ENCODE data around the gene PODN. TPM values are rescaled to one million over a fixed set of nuclear protein-coding genes. Genes with fewer than 3 reads are reported as not detected.

Gene PODN
- total and polyA plus RNA-seq, 2 experiments from 2014 or later = 3.9 to 9.2 TPM

GRCh38 chr1:53092659-53093450 lies 30.8 kb downstream of the PODN start:
- H3K27ac ChIP-seq = no peak overlapping the region
- WGBS (ENCODE audit: low lambda C conversion rate, missing lambda C conversion rate) = 91% methylated on average over 32 of the region's 33 CpGs
- H3K36me3 ChIP-seq (replicated peaks; ENCODE audit: insufficient read depth, low read depth) = no peaks in the 10 kb centered on the region
- DNase-seq (ENCODE audit: low spot score) = no peak
- H2AFZ ChIP-seq = no peak overlapping the region
- peaks cover 10% of the 10 kb centered on the region for H3K4me1 ChIP-seq (ENCODE audit: insufficient read depth)
- H3K9me3 ChIP-seq (ENCODE audit: low read depth) = no peaks in the 10 kb centered on the region
- TF ChIP-seq, protein P1, sequence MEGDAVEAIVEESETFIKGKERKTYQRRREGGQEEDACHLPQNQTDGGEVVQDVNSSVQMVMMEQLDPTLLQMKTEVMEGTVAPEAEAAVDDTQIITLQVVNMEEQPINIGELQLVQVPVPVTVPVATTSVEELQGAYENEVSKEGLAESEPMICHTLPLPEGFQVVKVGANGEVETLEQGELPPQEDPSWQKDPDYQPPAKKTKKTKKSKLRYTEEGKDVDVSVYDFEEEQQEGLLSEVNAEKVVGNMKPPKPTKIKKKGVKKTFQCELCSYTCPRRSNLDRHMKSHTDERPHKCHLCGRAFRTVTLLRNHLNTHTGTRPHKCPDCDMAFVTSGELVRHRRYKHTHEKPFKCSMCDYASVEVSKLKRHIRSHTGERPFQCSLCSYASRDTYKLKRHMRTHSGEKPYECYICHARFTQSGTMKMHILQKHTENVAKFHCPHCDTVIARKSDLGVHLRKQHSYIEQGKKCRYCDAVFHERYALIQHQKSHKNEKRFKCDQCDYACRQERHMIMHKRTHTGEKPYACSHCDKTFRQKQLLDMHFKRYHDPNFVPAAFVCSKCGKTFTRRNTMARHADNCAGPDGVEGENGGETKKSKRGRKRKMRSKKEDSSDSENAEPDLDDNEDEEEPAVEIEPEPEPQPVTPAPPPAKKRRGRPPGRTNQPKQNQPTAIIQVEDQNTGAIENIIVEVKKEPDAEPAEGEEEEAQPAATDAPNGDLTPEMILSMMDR (IDR thresholded peaks at IDR 0.05; ENCODE audit: poor library complexity) = no peak
- TF ChIP-seq EZH2 (IDR thresholded peaks at IDR 0.05; ENCODE audit: borderline replicate concordance) (no peak), EZH2phosphoT487 (IDR thresholded peaks at IDR 0.05; ENCODE audit: low read depth, severe bottlenecking, unreplicated experiment) (no peak)
- no peaks in the 10 kb centered on the region for H3K27me3 ChIP-seq
- no peak overlapping the region for H3K4me2 ChIP-seq
- no peaks in the 10 kb centered on the region for H3K79me2 ChIP-seq
- no peaks in the 10 kb centered on the region for H4K20me1 ChIP-seq (ENCODE audit: insufficient read depth, poor library complexity, severe bottlenecking)
- no peak overlapping the region for H3K4me3 ChIP-seq
- no peaks in the 10 kb centered on the region for H3K9me2 ChIP-seq (replicated peaks; ENCODE audit: insufficient read depth)

GRCh38 chr1:53093451-53093754 lies 31.4 kb downstream of the PODN start:
- TF ChIP-seq, protein P1 (IDR thresholded peaks at IDR 0.05; ENCODE audit: poor library complexity) = no peak
- TF ChIP-seq EZH2phosphoT487 (IDR thresholded peaks at IDR 0.05; ENCODE audit: low read depth, severe bottlenecking, unreplicated experiment) (no peak), EZH2 (IDR thresholded peaks at IDR 0.05; ENCODE audit: borderline replicate concordance) (no peak)

DNA sequence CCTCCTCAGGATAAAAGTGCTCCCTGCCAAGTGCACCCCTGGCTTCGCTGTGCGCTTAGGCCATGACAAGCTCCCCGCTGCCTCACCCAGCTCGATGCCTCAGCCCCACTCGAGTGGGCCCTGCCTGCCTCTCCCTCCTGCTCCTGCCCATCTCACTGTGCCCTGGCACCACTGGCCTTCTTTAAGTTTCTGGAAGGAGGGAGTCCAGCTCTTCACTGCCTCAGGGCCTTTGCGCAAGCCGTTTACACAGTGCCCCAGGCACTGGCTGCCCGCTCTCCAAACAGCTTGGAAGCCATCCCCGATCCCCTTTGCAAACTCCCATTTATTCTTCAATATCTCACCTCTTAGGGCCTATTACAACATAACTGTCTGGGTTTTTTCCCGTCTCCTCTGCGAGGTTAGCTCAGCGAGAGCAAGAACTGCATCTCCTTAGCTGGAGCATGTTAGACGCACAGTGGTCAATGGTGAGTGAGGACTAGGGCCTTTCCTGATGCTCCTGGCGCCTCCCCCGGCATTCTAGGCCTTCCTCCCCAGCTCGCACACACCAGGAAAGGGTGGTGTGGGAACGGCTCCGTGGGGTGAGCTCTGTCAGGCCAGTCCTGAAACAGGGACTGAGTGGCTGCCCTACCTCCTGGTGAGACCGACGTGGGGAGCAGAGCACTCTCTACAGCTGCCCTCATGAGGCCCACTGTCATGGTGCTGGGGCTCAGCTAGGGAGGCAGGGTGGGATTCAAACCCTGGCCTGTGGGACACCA lies 31.9 kb downstream of the PODN start:
- no peaks in the 10 kb centered on the region for H4K20me1 ChIP-seq (ENCODE audit: insufficient read depth, poor library complexity, severe bottlenecking)
- no peaks in the 10 kb centered on the region for H3K36me3 ChIP-seq (replicated peaks; ENCODE audit: insufficient read depth, low read depth)
- no peak overlapping the region for H3K4me3 ChIP-seq
- TF ChIP-seq EZH2phosphoT487 (IDR thresholded peaks at IDR 0.05; ENCODE audit: low read depth, severe bottlenecking, unreplicated experiment) (no peak), EZH2 (IDR thresholded peaks at IDR 0.05; ENCODE audit: borderline replicate concordance) (no peak)
- TF ChIP-seq, protein P1 (IDR thresholded peaks at IDR 0.05; ENCODE audit: poor library complexity) = no peak
- no peaks in the 10 kb centered on the region for H3K9me3 ChIP-seq (ENCODE audit: low read depth)
- H3K4me2 ChIP-seq = no peak overlapping the region
- no peaks in the 10 kb centered on the region for H3K9me2 ChIP-seq (replicated peaks; ENCODE audit: insufficient read depth)
- H3K79me2 ChIP-seq = no peaks in the 10 kb centered on the region
- no peaks in the 10 kb centered on the region for H3K27me3 ChIP-seq
- 96% methylated on average over 19 of the region's 20 CpGs for WGBS (ENCODE audit: low lambda C conversion rate, missing lambda C conversion rate)
- H3K27ac ChIP-seq = no peak overlapping the region
- peaks cover 10% of the 10 kb centered on the region for H3K4me1 ChIP-seq (ENCODE audit: insufficient read depth)
- DNase-seq (ENCODE audit: low spot score) = no peak
- no peak overlapping the region for H2AFZ ChIP-seq

More at GRCh38 chr1:53093451-53093754, 31.4 kb downstream of the PODN start:
- H2AFZ ChIP-seq = no peak overlapping the region
- no peaks in the 10 kb centered on the region for H3K36me3 ChIP-seq (replicated peaks; ENCODE audit: insufficient read depth, low read depth)
- no peaks in the 10 kb centered on the region for H3K27me3 ChIP-seq
- no peak overlapping the region for H3K4me3 ChIP-seq
- H3K9me2 ChIP-seq (replicated peaks; ENCODE audit: insufficient read depth) = no peaks in the 10 kb centered on the region
- H3K4me2 ChIP-seq = no peak overlapping the region
- 90% methylated on average over 8 of the region's 8 CpGs for WGBS (ENCODE audit: low lambda C conversion rate, missing lambda C conversion rate)
- DNase-seq (ENCODE audit: low spot score) = no peak
- peaks cover 10% of the 10 kb centered on the region for H3K4me1 ChIP-seq (ENCODE audit: insufficient read depth)
- no peak overlapping the region for H3K27ac ChIP-seq
- no peaks in the 10 kb centered on the region for H3K79me2 ChIP-seq
- no peaks in the 10 kb centered on the region for H4K20me1 ChIP-seq (ENCODE audit: insufficient read depth, poor library complexity, severe bottlenecking)
- no peaks in the 10 kb centered on the region for H3K9me3 ChIP-seq (ENCODE audit: low read depth)

All from hepatocyte (in vitro differentiated cells).